ENCODE measurements around the gene PTPN7.

DNA sequence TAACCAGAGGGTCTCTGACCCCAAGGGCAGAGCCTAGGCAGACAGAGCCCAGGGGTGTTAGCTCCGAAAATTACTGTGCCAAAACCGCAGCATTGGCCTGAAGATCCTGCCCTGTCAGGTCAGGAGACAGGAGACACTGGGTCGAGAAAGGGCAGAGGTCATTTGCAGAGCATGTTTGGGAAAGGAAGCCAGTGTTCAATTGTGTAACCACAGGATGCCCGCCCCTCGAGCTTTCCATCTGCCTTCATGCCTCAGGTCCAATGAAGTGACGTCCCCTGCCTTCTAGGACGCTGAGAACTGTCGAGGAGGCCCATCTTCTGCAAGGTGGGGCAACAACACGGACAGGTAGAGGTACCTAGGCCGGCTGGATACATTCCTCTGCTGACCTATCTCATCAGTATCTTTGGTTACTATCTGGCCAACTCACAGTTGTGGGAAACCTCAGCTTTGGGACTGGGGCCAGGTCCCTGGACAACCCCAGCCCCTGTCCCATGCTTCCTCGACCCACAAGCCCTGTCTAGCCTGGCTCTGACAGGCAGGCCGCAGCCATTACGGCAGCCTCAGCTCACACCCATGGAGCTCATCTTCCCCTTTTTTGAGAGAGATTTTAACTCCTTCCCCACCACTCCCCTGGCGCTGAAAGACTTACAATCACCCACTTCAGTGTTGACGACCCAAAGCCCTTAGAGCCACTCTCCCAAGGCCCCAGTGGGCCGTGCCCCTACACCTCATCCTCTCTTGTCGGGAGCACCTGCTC lies 17.2 kb downstream of the PTPN7 start:
- TF ChIP-seq, protein P1, sequence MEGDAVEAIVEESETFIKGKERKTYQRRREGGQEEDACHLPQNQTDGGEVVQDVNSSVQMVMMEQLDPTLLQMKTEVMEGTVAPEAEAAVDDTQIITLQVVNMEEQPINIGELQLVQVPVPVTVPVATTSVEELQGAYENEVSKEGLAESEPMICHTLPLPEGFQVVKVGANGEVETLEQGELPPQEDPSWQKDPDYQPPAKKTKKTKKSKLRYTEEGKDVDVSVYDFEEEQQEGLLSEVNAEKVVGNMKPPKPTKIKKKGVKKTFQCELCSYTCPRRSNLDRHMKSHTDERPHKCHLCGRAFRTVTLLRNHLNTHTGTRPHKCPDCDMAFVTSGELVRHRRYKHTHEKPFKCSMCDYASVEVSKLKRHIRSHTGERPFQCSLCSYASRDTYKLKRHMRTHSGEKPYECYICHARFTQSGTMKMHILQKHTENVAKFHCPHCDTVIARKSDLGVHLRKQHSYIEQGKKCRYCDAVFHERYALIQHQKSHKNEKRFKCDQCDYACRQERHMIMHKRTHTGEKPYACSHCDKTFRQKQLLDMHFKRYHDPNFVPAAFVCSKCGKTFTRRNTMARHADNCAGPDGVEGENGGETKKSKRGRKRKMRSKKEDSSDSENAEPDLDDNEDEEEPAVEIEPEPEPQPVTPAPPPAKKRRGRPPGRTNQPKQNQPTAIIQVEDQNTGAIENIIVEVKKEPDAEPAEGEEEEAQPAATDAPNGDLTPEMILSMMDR (IDR thresholded peaks at IDR 0.05) = no peak
- peak in 1 of 2 donors; percentile 60 for TF ChIP-seq POLR2AphosphoS5 (IDR thresholded peaks at IDR 0.05)
- peak in 1 of 4 donors; percentile 24 for TF ChIP-seq POLR2A (IDR thresholded peaks at IDR 0.05)
- no peak for TF ChIP-seq EP300 (IDR thresholded peaks at IDR 0.05)
